WI38 (cell line): ENCODE results near the gene PLCL1.

Source experiments
- H3K4me3 ChIP-seq: 2 replicates; pipeline ENCODE4 v1.5.1; 2011; ENCODE audit warnings: low read depth, mild to moderate bottlenecking, control low read depth, low read length
- CTCF ChIP-seq: IDR thresholded peaks from 2 replicates; pipeline ENCODE4 v1.5.1; 2012; ENCODE audit warnings: low read depth, mild to moderate bottlenecking, control low read depth, low read length

Gene PLCL1

GRCh38 chr2:197952540-197953202 lies 148.3 kb downstream of the PLCL1 start:
- no peak for TF ChIP-seq CTCF
- H3K4me3 ChIP-seq = no peak overlapping the region

GRCh38 chr2:197954328-197954727 lies 149.9 kb downstream of the PLCL1 start:
- TF ChIP-seq CTCF = no peak
- no peak overlapping the region for H3K4me3 ChIP-seq

- TF ChIP-seq CTCF = no peak
- H3K4me3 ChIP-seq = no peak overlapping the region
Measured at GRCh38 chr2:197958592-197959150, 154.3 kb downstream of the PLCL1 start.

GRCh38 chr2:197959383-197959782 lies 155.0 kb downstream of the PLCL1 start:
- H3K4me3 ChIP-seq = no peak overlapping the region
- TF ChIP-seq CTCF = no peak

GRCh38 chr2:197960786-197961185 lies 156.4 kb downstream of the PLCL1 start:
- no peak overlapping the region for H3K4me3 ChIP-seq
- TF ChIP-seq CTCF = no peak

GRCh38 chr2:197964720-197965119 lies 160.3 kb downstream of the PLCL1 start:
- no peak for TF ChIP-seq CTCF
- H3K4me3 ChIP-seq = no peak overlapping the region

GRCh38 chr2:197965756-197966155 lies 161.4 kb downstream of the PLCL1 start:
- TF ChIP-seq CTCF = no peak
- no peak overlapping the region for H3K4me3 ChIP-seq
